Activated T-cell treated with anti-CD3 and anti-CD28 coated beads, Interleukin-2, amount 50 U/mL, for 4 hours (primary cell): Measurements from ENCODE around the gene CSNK1G1. TPM values are rescaled to one million over a fixed set of nuclear protein-coding genes. Genes with fewer than 3 reads are reported as not detected.
A peak's percentile ranks its signal among the peaks of the same experiment; 100 is the strongest.
"Not testable (repeated sequence)": the region's sequence is repeated elsewhere in the genome, so short reads cannot be mapped to it uniquely, and the experiment has no call there.

ENCODE experiments used
- ATAC-seq, 2 donors: fragments of 200-7000 bp; cut with Tn5 transposase; one replicate each; pipeline ENCODE4 v1.10.0; 2021
- DNase-seq: peaks from one replicate; pipeline ENCODE4 v3.0.0-alpha.2; 2020
- H3K27me3 Mint-ChIP-seq: one replicate; pipeline ENCODE4 v1.8.0; 2021; ENCODE audit warnings: low read depth, mixed read lengths
- H3K36me3 Mint-ChIP-seq: one replicate; pipeline ENCODE4 v1.8.0; 2022; ENCODE audit warnings: mixed read lengths; ENCODE audit not compliant: insufficient read depth
- H3K4me1 Mint-ChIP-seq: one replicate; pipeline ENCODE4 v1.8.0; 2021; ENCODE audit warnings: low read depth, mixed read lengths
- H3K4me3 Mint-ChIP-seq: one replicate; pipeline ENCODE4 v1.8.0; 2021; ENCODE audit warnings: mild to moderate bottlenecking, moderate library complexity, mixed read lengths
- H3K9me3 Mint-ChIP-seq: one replicate; pipeline ENCODE4 v1.8.0; 2021; ENCODE audit warnings: mixed read lengths
- total RNA-seq, 3 donors: library from RNA; stranded (reverse); gene quantifications; one replicate each; pipeline ENCODE4 v1.2.1, GENCODE V29; 2021

The CSNK1G1 gene
- total RNA-seq, 3 donors from 2014 or later, result 24.4 to 27.4 (median 25.1) TPM

GRCh38 chr15:64288577-64288976 lies 67.4 kb downstream of the CSNK1G1 start:
- DNase-seq, result no peak
- Mint-ChIP-seq H3K4me3 (no peak overlapping the region), H3K36me3 (peaks cover 6% of the 10 kb centered on the region), H3K9me3 (no peaks in the 10 kb centered on the region), H3K4me1 (peaks cover 16% of the 10 kb centered on the region), H3K27me3 (no peaks in the 10 kb centered on the region)
- no peak for ATAC-seq

- Mint-ChIP-seq H3K9me3 (no peaks in the 10 kb centered on the region), H3K36me3 (peaks cover 6% of the 10 kb centered on the region), H3K4me1 (peaks cover 11% of the 10 kb centered on the region), H3K27me3 (no peaks in the 10 kb centered on the region), H3K4me3 (no peak overlapping the region)
- no peak for DNase-seq
- ATAC-seq, result no peak
These were observed 68.0 kb downstream of the CSNK1G1 start for GRCh38 chr15:64287953-64288352.

DNA sequence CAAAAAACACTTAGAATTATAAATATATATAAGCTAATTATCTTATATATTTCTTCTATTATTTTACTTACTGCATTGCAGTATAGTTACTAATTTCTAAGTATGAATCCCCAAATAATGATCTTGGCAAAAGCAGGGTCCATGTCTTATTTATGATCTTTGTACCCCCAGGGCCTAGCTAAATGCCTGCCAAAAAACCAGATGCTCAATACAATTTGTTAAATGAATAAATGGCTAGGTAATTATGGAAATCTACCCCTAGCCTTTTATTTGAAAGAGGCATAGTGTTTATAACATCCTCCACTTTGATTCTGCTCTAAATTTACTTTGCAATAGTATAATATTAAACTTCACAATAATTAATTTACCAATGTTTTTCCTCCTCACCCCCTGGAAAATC lies 69.5 kb downstream of the CSNK1G1 start:
- H3K9me3 Mint-ChIP-seq, result no peaks in the 10 kb centered on the region
- DNase-seq (no peak), ATAC-seq (no peak)
- H3K36me3 Mint-ChIP-seq, result peaks cover 6% of the 10 kb centered on the region
- H3K4me3 Mint-ChIP-seq, result no peak overlapping the region
- H3K4me1 Mint-ChIP-seq, result peaks cover 11% of the 10 kb centered on the region
- no peaks in the 10 kb centered on the region for H3K27me3 Mint-ChIP-seq

DNA sequence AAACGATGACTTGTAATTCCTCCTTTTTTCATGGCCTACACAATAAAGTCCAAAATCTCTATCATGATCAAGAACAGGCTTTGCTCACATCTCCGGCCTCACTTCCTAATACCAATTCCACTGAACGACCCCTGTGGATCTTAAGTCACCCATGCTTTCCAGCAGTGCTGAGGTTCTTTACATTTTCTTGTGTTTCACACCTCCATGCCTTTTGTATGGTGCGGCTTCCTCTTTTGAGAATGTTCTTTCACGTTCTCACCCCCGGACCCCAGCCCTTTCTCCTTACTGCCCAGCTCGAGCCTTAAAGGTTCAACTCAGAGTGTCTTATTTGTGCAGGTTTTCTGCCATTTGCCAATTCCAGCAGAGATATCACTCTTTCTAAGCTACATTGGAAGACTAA lies 70.1 kb downstream of the CSNK1G1 start:
- H3K27me3 Mint-ChIP-seq, result no peaks in the 10 kb centered on the region
- ATAC-seq (no peak), DNase-seq (no peak)
- no peak overlapping the region for H3K4me3 Mint-ChIP-seq
- H3K36me3 Mint-ChIP-seq, result peaks cover 9% of the 10 kb centered on the region
- no peaks in the 10 kb centered on the region for H3K9me3 Mint-ChIP-seq
- H3K4me1 Mint-ChIP-seq, result peaks cover 13% of the 10 kb centered on the region

DNA sequence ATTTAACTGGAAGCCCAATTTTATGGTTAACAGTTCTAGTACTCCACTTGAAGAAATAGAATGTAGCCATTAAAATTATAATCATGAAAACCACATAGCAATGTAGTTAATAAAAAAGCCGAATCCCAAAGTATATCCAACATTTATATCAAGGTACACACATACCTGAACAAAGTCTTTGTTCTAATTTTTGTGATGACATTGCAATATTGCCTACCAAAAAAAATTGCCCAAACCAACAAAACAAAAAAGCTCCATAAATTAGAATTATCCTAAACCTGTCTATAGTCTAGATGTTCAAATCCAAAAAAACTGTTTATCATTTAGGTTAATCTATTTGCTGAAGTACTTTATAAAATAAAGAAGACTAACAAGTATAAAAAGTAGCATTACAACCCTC lies 70.8 kb downstream of the CSNK1G1 start:
- H3K36me3 Mint-ChIP-seq, result peaks cover 9% of the 10 kb centered on the region
- H3K27me3 Mint-ChIP-seq, result no peaks in the 10 kb centered on the region
- no peaks in the 10 kb centered on the region for H3K9me3 Mint-ChIP-seq
- no peak for ATAC-seq
- no peak for DNase-seq
- H3K4me3 Mint-ChIP-seq, result no peak overlapping the region
- peaks cover 13% of the 10 kb centered on the region for H3K4me1 Mint-ChIP-seq

- Mint-ChIP-seq H3K36me3 (peaks cover 6% of the 10 kb centered on the region), H3K4me3 (no peak overlapping the region), H3K9me3 (no peaks in the 10 kb centered on the region), H3K27me3 (no peaks in the 10 kb centered on the region), H3K4me1 (peaks cover 8% of the 10 kb centered on the region)
- ATAC-seq (no peak), DNase-seq (no peak)
These were observed 71.9 kb downstream of the CSNK1G1 start for GRCh38 chr15:64284042-64284441.

DNA sequence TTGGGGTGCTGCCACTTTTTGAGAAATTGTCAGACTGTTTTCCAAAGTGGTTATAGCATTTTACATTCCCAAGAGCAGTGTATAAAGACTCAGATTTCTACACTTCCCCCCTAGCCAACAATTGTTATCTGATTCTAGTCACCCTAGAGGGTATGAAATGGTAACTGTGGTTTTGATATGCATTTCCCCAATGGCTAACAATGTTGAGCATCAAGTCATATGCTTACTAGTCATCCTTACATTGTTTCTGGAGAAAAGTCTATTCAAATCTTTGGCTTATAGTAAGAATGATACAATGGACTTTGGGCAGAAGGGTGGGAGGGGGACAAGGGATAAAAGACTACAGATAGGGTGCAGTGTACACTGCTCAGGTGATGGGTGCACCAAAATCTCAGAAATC lies 73.3 kb downstream of the CSNK1G1 start:
- no peaks in the 10 kb centered on the region for H3K27me3 Mint-ChIP-seq
- no peaks in the 10 kb centered on the region for H3K9me3 Mint-ChIP-seq
- ATAC-seq, result no peak
- no peak overlapping the region for H3K4me3 Mint-ChIP-seq
- no peak for DNase-seq
- H3K36me3 Mint-ChIP-seq, result peaks cover 6% of the 10 kb centered on the region
- peaks cover 8% of the 10 kb centered on the region for H3K4me1 Mint-ChIP-seq

DNA sequence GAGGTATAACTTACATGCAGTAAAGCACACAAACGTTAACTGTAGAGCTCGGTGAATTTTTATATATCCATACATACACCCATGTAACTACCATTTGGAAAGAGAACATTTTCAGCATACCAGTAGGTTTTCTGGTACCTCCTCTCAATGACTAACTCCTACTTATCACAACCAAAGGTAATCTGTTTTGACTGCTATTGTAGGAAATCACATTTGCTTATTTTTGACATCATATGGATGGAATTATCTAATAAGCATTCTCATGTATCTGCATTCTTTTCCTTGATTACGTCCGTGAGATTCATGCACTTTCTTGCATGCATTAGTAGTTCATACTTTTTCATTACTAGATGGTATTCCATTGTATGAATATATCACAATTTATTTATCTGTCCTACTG lies 76.8 kb downstream of the CSNK1G1 start:
- peaks cover 5% of the 10 kb centered on the region for H3K36me3 Mint-ChIP-seq
- H3K27me3 Mint-ChIP-seq, result no peaks in the 10 kb centered on the region
- H3K9me3 Mint-ChIP-seq, result no peaks in the 10 kb centered on the region
- no peak overlapping the region for H3K4me3 Mint-ChIP-seq
- ATAC-seq (no peak), DNase-seq (no peak)
- H3K4me1 Mint-ChIP-seq, result peaks cover 17% of the 10 kb centered on the region

GRCh38 chr15:64275934-64276333 lies 80.0 kb downstream of the CSNK1G1 start:
- no peaks in the 10 kb centered on the region for H3K27me3 Mint-ChIP-seq
- no peaks in the 10 kb centered on the region for H3K9me3 Mint-ChIP-seq
- H3K4me1 Mint-ChIP-seq, result peaks cover 19% of the 10 kb centered on the region
- H3K36me3 Mint-ChIP-seq, result peaks cover 6% of the 10 kb centered on the region
- peak; percentile 38 to 55 for ATAC-seq
- no peak for DNase-seq
- H3K4me3 Mint-ChIP-seq, result no peak overlapping the region

DNA sequence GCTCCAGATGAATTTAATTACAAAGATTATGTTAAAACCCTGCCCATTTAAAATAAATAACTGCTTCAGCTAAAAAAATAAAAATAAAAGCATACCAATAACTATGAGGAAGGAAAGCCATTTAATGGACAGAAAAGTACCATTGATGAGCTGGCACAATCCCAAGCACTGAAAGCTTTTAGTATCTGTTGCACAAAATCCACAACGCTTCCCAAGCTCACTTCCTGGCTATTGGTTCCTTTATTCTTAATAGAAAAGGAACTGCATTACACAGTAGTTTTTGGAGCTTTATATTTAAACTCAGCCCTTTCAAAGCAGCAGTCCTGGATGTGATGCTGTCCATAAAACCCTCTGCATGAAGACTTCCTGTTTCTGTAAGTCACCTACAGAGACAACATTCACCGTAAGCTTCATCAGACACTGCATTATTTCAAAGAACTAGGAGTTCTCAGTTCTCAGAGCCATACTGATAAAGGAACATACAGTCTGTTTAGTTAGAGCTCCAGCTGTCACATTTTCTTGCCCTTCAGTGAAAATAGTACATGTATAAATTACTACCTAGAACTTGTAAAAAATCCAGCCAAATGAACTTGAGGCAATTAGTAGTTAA lies 81.5 kb downstream of the CSNK1G1 start:
- Mint-ChIP-seq H3K4me1 (peaks cover 22% of the 10 kb centered on the region), H3K9me3 (no peaks in the 10 kb centered on the region), H3K36me3 (peaks cover 7% of the 10 kb centered on the region), H3K27me3 (no peaks in the 10 kb centered on the region), H3K4me3 (no peak overlapping the region)
- DNase-seq (no peak), ATAC-seq (no peak)

DNA sequence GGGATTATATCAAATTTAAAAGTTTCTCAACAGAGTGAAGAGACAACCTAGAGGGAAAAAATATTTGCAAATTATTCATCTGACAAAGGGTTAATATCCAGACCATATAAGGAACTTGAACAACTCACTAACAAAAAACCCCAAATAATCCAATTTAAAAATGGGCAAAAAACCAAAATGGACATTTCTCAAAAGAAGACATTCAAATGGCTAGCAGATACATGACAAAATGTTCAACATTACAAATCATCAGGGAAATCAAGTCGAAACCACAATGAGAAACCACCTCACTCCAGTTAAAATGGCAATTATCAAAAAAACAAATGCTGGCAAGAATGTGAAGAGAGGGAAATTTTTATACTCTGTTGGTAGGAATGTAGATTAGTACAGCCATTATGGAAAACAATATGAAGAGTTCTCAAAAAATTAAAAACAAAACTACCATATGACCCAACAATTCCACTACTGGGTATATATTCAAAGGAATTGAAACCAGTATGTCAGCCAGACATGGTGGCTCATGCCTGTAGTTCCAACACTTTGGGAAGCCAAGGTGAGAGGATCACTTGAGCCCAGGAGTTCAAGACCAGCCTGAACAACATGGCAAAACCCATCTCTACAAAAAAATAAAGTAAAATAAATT lies 88.5 kb downstream of the CSNK1G1 start:
- no peak for DNase-seq
- ATAC-seq, result peak; percentile 49 to 50
- Mint-ChIP-seq H3K27me3 (no peaks in the 10 kb centered on the region), H3K4me3 (no peak overlapping the region), H3K4me1 (peaks cover 44% of the 10 kb centered on the region), H3K36me3 (peaks cover 21% of the 10 kb centered on the region), H3K9me3 (peaks cover 21% of the 10 kb centered on the region)

- peak overlapping the region; percentile 19 for H3K4me3 Mint-ChIP-seq
- H3K36me3 Mint-ChIP-seq, result peaks cover 22% of the 10 kb centered on the region
- peak; percentile 91 to 92 for ATAC-seq
- not testable (repeated sequence) for DNase-seq, H3K27me3 Mint-ChIP-seq
- H3K9me3 Mint-ChIP-seq, result peaks cover 21% of the 10 kb centered on the region
- peaks cover 45% of the 10 kb centered on the region for H3K4me1 Mint-ChIP-seq
These were observed 90.8 kb downstream of the CSNK1G1 start for GRCh38 chr15:64265188-64265587.

GRCh38 chr15:64264502-64264901 lies 91.5 kb downstream of the CSNK1G1 start:
- peaks cover 21% of the 10 kb centered on the region for H3K9me3 Mint-ChIP-seq
- peaks cover 20% of the 10 kb centered on the region for H3K36me3 Mint-ChIP-seq
- peaks cover 43% of the 10 kb centered on the region for H3K4me1 Mint-ChIP-seq
- no peaks in the 10 kb centered on the region for H3K27me3 Mint-ChIP-seq
- DNase-seq, result no peak
- no peak for ATAC-seq
- H3K4me3 Mint-ChIP-seq, result no peak overlapping the region

GRCh38 chr15:64263567-64263966 lies 92.4 kb downstream of the CSNK1G1 start:
- ATAC-seq (no peak), DNase-seq (no peak)
- Mint-ChIP-seq H3K27me3 (no peaks in the 10 kb centered on the region), H3K4me3 (no peak overlapping the region), H3K9me3 (peaks cover 21% of the 10 kb centered on the region), H3K36me3 (peaks cover 17% of the 10 kb centered on the region), H3K4me1 (peaks cover 43% of the 10 kb centered on the region)

- H3K4me1 Mint-ChIP-seq, result peaks cover 15% of the 10 kb centered on the region
These were observed 99.9 kb downstream of the CSNK1G1 start for GRCh38 chr15:64256051-64256450.

More at GRCh38 chr15:64256051-64256450, 99.9 kb downstream of the CSNK1G1 start:
- H3K27me3 Mint-ChIP-seq, result no peaks in the 10 kb centered on the region
- no peak overlapping the region for H3K4me3 Mint-ChIP-seq
- ATAC-seq, result no peak
- H3K36me3 Mint-ChIP-seq, result peaks cover 14% of the 10 kb centered on the region
- no peaks in the 10 kb centered on the region for H3K9me3 Mint-ChIP-seq
- no peak for DNase-seq
